Measurements from ENCODE around the gene SMARCE1.

DNA sequence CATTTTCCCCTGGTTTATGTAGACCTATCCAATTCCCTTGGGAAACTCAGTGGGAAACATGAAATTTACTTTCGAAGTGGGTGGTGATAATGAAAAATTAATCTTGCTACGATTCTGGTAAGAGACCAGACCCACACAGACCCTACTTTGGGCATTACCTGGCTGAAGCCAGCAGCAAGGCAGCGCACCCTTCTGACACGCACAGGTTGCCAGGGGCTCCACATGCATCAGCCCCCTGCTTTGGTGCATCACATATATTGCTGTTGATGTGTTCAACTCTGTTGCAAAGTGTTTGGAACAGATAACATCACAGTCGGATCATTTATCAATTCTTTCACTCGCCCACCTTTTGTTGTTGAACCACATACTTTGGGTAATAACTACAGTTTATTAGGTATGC, 26.6 kb downstream of the SMARCE1 start:
- TF ChIP-seq POLR2A (IDR thresholded peaks at IDR 0.05) (no peak), CTCF (IDR thresholded peaks at IDR 0.05) (no peak), EP300 (IDR thresholded peaks at IDR 0.05) (no peak)

Measured in ovary (tissue), 3 donors.